Fibroblast of skin of abdomen (primary cell): ENCODE measurements around the gene HSPA12B. TPM values are rescaled to one million over a fixed set of nuclear protein-coding genes. Genes with fewer than 3 reads are reported as not detected.

Experiments
- DNase-seq: peaks from one replicate; pipeline ENCODE4 v3.0.0-alpha.2; 2013
- polyA plus RNA-seq, 2 experiments: library from polyadenylated mRNA; unstranded; fragments of 120-200 nt; gene quantifications; one replicate each; pipeline ENCODE4 v1.2.1, GENCODE V29; 2013; ENCODE audit not compliant: insufficient read length in 2 of 2

Gene HSPA12B
- polyA plus RNA-seq (2013, experiment 1 of 2; ENCODE audit: insufficient read length), result 1.5 TPM
- polyA plus RNA-seq (2013, experiment 2 of 2; ENCODE audit: insufficient read length), result 1.5 TPM

GRCh38 chr20:3732327-3733118 lies at the start of gene HSPA12B:
TSS of gene HSPA12B (plus strand) at chr20:3732685. CDS start at chr20:3738675, 5,990 bp downstream.
- DNase-seq, result peak; percentile 32

GRCh38 chr20:3685341-3685740 lies 47.1 kb upstream of the HSPA12B start:
- no peak for DNase-seq

- DNase-seq, result no peak
These were observed 46.1 kb upstream of the HSPA12B start for GRCh38 chr20:3686421-3686820.

GRCh38 chr20:3686867-3687321 lies 45.6 kb upstream of the HSPA12B start:
- peak; percentile 92 for DNase-seq

- peak; percentile 68 for DNase-seq
These were observed 44.8 kb upstream of the HSPA12B start for GRCh38 chr20:3687655-3688054.

GRCh38 chr20:3689978-3690377 lies 42.5 kb upstream of the HSPA12B start:
- DNase-seq, result no peak

- DNase-seq, result no peak
These were observed 42.1 kb upstream of the HSPA12B start for GRCh38 chr20:3690413-3690812.

GRCh38 chr20:3691306-3691705 lies 41.2 kb upstream of the HSPA12B start:
- DNase-seq, result no peak

GRCh38 chr20:3691897-3692296 lies 40.6 kb upstream of the HSPA12B start:
- DNase-seq, result no peak

GRCh38 chr20:3692706-3693294 lies 39.7 kb upstream of the HSPA12B start:
- DNase-seq, result no peak

GRCh38 chr20:3693376-3693775 lies 39.1 kb upstream of the HSPA12B start:
- no peak for DNase-seq

GRCh38 chr20:3694864-3695263 lies 37.6 kb upstream of the HSPA12B start:
- DNase-seq, result no peak

- no peak for DNase-seq
These were observed 36.3 kb upstream of the HSPA12B start for GRCh38 chr20:3696200-3696599.

- no peak for DNase-seq
These were observed 35.5 kb upstream of the HSPA12B start for GRCh38 chr20:3696745-3697587.

GRCh38 chr20:3697588-3698305 lies 34.7 kb upstream of the HSPA12B start:
- no peak for DNase-seq

GRCh38 chr20:3698591-3699001 lies 33.9 kb upstream of the HSPA12B start:
- DNase-seq, result no peak

GRCh38 chr20:3699037-3699436 lies 33.4 kb upstream of the HSPA12B start:
- DNase-seq, result no peak

- no peak for DNase-seq
These were observed 31.2 kb upstream of the HSPA12B start for GRCh38 chr20:3701061-3701998.

GRCh38 chr20:3702611-3703391 lies 29.7 kb upstream of the HSPA12B start:
- no peak for DNase-seq

GRCh38 chr20:3704087-3704486 lies 28.4 kb upstream of the HSPA12B start:
- no peak for DNase-seq
